OCI-LY3 (cell line): ENCODE measurements around the gene ACTMAP.

Experiments
- EZH2phosphoT487 ChIP-seq: fragments of 200-600 bp; shearing (Covaris generic); IDR thresholded peaks from 2 replicates; pipeline ENCODE4 v1.6.1; 2018; ENCODE audit warnings: antibody characterized with exemption, mixed run types, low read depth
- TF ChIP-seq, protein P1 (sequence below): fragments of 200-600, 300-600 bp; sonication (generic); IDR thresholded peaks from 2 replicates; pipeline ENCODE4 v1.5.1; 2014; ENCODE audit warnings: antibody characterized with exemption, low read length, low read depth

DNA sequence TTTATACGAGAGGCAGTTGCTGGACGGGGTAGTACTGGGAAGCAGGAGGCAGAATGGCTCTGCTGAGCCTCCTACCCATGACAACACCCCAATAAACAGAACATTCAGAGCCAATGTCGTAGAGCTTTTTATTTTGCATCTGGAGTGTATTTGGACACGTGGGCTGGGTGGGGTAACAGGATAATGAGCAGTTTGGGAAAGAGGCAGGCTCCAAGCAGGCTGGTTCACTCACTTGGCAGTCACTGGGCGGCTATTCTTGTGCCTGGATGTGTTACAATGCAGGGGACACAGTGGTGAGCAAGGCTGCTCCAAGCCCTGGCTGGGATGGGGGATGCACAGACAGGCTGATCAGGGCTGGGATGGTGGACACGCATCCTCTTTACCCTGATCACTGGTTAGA, 9.5 kb downstream of the ACTMAP start:
- TF ChIP-seq, protein P1, sequence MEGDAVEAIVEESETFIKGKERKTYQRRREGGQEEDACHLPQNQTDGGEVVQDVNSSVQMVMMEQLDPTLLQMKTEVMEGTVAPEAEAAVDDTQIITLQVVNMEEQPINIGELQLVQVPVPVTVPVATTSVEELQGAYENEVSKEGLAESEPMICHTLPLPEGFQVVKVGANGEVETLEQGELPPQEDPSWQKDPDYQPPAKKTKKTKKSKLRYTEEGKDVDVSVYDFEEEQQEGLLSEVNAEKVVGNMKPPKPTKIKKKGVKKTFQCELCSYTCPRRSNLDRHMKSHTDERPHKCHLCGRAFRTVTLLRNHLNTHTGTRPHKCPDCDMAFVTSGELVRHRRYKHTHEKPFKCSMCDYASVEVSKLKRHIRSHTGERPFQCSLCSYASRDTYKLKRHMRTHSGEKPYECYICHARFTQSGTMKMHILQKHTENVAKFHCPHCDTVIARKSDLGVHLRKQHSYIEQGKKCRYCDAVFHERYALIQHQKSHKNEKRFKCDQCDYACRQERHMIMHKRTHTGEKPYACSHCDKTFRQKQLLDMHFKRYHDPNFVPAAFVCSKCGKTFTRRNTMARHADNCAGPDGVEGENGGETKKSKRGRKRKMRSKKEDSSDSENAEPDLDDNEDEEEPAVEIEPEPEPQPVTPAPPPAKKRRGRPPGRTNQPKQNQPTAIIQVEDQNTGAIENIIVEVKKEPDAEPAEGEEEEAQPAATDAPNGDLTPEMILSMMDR, result no peak
- TF ChIP-seq EZH2phosphoT487, result no peak
